BE2C (cell line): ENCODE results near the gene RAI1.

Experiments
- DNase-seq: peaks from one replicate; pipeline ENCODE4 v3.0.0-alpha.2; 2020
- H3K27me3 ChIP-seq: fragments of 250-450 bp; sonication (Bioruptor Pico); 2 replicates; pipeline ENCODE4 v1.5.1; 2020; ENCODE audit warnings: mild to moderate bottlenecking
- H3K36me3 ChIP-seq: fragments of 250-450 bp; sonication (Bioruptor Pico); 2 replicates; pipeline ENCODE4 v1.5.1; 2020; ENCODE audit warnings: mild to moderate bottlenecking
- H3K4me1 ChIP-seq: fragments of 250-450 bp; sonication (Bioruptor Pico); 2 replicates; pipeline ENCODE4 v1.5.1; 2020
- H3K4me3 ChIP-seq: 2 replicates; pipeline ENCODE4 v1.5.1; 2011; ENCODE audit warnings: low read depth, low read length
- H3K9me3 ChIP-seq: fragments of 250-450 bp; sonication (Bioruptor Pico); 2 replicates; pipeline ENCODE4 v1.5.1; 2020
- TF ChIP-seq, protein P1 (sequence below): IDR thresholded peaks from 2 replicates; pipeline ENCODE4 v1.5.1; 2012; ENCODE audit warnings: mild to moderate bottlenecking, low read depth, low read length

Gene RAI1

DNA sequence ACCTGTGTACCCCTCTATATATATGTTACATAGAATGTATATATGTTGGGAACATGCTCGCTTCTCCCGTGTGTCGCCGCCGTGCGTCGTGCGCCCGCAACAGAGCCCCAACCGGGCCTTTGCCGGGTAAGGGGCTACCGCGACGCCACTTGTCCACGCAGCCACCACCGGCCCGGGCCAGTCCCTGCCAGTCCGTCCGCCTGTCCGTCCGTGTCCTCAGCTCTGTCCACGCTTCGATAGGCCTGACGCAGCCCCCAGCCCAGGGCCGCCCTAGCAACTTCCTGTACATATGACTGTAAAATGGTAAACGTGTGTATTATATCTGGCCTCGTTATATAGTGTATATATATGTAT is 129.6 kb downstream of the RAI1 start:
- Histone ChIP-seq H3K36me3 (peaks cover 42% of the 10 kb centered on the region), H3K4me3 (no peak overlapping the region)

DNA sequence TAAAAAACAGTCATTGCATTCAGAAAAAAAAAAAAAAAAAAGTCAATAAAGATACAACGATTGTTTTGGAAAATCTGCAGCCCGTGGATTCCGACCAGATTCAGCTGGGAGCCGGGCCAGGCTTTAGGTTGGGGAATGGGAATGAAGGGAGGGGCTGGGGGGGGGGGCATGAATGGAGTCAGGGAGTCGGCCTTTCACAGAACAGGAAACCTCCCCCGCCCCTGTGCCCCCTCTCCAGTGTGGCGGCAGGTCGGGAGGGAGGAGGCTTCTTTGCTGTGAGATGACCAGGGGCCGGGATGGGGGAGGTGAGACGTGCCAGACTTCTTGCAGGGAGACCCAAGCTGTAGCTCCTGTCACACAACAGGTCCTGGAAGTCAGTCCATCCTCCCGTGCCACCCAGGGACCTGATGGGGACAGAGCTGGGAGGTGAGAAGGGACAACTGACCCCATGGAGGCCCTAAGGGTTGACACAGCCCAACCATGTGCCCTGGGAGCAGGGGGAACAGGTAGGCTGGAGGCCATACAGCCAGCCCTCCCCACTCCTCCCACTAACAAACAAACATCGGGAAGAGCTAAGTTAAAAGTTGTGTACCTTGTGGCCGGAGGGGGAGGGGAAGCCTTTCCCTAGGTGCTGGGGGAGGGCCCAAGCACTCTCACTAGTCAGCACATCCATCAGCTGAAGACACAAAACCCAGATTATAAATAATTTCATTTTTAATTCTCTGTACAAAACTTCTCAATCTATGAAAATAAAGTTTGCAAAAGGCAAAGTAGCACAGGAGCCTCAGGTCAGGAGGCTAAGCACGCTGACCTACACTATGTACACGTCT is 130.3 kb downstream of the RAI1 start:
- H3K27me3 ChIP-seq: no peaks in the 10 kb centered on the region
- H3K4me1 ChIP-seq: peaks cover 14% of the 10 kb centered on the region
- no peaks in the 10 kb centered on the region for H3K9me3 ChIP-seq
- peaks cover 47% of the 10 kb centered on the region for H3K36me3 ChIP-seq
- TF ChIP-seq, protein P1, sequence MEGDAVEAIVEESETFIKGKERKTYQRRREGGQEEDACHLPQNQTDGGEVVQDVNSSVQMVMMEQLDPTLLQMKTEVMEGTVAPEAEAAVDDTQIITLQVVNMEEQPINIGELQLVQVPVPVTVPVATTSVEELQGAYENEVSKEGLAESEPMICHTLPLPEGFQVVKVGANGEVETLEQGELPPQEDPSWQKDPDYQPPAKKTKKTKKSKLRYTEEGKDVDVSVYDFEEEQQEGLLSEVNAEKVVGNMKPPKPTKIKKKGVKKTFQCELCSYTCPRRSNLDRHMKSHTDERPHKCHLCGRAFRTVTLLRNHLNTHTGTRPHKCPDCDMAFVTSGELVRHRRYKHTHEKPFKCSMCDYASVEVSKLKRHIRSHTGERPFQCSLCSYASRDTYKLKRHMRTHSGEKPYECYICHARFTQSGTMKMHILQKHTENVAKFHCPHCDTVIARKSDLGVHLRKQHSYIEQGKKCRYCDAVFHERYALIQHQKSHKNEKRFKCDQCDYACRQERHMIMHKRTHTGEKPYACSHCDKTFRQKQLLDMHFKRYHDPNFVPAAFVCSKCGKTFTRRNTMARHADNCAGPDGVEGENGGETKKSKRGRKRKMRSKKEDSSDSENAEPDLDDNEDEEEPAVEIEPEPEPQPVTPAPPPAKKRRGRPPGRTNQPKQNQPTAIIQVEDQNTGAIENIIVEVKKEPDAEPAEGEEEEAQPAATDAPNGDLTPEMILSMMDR: no peak
- no peak for DNase-seq
- no peak overlapping the region for H3K4me3 ChIP-seq

More for the DNA sequence above, 129.6 kb downstream of the RAI1 start:
- DNase-seq: no peak
- Histone ChIP-seq H3K27me3 (no peaks in the 10 kb centered on the region), H3K9me3 (no peaks in the 10 kb centered on the region), H3K4me1 (peaks cover 14% of the 10 kb centered on the region)
- TF ChIP-seq, protein P1: no peak

DNA sequence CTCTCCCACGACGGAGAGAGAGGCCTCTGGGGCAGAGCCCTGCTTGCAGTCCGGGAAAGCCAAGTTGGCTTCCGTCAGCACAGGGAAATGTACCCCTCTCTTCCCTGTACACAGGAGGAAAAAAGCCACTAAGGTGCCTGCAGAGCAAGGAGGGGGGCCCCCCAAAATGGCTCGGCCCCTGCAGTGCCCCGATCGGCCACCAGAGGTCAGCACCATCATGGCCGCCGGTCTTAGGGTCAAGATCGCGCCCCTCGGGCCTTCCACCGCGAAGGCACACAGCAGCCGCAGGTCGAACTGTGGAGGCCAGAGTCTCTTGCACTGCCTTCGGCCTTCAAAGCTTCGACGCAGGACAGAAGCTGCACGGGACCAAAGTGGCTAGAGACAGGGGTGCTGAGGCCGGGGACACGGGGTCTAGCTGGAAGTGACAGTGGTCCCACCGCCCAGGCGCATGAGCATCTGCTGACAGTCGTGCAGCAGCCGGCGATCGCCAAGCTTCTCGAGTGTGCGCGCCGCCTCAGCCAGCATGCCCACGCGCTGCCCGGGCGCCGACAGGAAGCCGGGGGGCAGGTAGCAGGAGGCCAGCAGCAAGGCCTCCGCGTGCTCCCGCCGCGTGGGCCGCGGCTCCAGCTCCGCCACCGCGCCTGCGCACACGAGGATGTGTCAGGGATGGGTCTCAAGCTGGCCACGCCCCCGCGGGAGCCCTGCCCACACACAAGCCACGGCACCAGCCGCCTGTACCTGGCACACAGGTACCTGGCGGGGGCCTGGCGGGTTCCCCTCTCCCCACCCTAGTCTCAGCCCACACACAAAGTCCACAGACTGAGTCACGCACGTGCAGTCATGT is 131.2 kb downstream of the RAI1 start:
- H3K36me3 ChIP-seq: peaks cover 55% of the 10 kb centered on the region
- H3K4me3 ChIP-seq: no peak overlapping the region
- TF ChIP-seq, protein P1: peak; percentile 74
- no peaks in the 10 kb centered on the region for H3K9me3 ChIP-seq
- DNase-seq: peak; percentile 56
- H3K4me1 ChIP-seq: peaks cover 14% of the 10 kb centered on the region
- no peaks in the 10 kb centered on the region for H3K27me3 ChIP-seq

DNA sequence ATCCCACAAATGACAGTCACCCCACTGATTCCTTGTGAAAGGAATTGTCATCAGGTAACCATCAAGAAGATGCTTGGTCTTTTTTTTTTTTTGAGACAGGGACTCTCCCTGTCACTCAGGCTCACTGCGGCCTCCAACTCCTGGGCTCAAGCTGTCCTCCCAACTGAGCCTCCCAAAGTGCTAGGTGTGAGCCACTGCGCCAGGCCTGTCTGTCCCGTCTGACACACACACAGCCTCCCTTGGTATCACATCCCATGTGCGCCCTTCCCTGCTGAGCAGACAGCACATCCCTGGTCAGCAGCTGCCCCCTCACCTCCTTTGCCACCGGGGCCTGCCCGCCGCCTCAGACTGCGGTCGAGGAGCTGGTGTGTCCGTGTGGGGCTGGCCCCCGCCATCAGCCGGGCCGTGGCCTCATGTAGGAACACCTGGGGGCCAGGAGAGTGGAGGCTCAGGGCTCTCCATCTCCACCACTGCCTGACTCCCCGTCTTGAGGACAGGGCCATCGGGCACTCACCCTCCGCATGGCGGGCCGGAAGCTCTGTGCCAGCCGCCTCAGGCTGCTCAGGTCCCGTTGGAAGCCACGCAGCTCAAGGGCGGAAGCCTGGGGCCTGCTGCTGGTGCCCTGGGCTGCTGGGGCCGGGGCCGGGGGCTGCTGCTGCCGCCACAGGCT is 131.9 kb downstream of the RAI1 start:
- Histone ChIP-seq H3K4me1 (peaks cover 15% of the 10 kb centered on the region), H3K36me3 (peaks cover 59% of the 10 kb centered on the region), H3K4me3 (no peak overlapping the region), H3K9me3 (no peaks in the 10 kb centered on the region), H3K27me3 (no peaks in the 10 kb centered on the region)
- TF ChIP-seq, protein P1: no peak
- DNase-seq: no peak

DNA sequence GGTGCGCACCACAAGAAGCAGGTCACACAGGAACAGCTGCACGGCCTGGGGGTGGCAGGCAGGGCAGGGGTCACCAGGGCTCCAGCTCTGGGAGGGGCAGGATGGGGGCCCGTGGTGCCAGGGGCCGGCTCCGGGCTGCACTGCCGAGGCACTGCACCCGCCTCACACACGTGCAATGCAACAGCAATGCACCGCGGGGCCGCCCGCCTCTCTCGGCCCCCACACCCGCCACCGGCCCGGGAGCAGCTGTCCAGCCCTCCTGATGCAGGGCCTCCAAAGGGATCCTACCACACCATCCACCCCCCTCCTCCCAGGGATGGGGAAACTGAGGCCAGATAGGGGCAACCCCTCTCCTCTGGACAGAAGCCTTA is 132.5 kb downstream of the RAI1 start:
- Histone ChIP-seq H3K9me3 (no peaks in the 10 kb centered on the region), H3K36me3 (peaks cover 64% of the 10 kb centered on the region), H3K27me3 (no peaks in the 10 kb centered on the region), H3K4me1 (peaks cover 20% of the 10 kb centered on the region), H3K4me3 (no peak overlapping the region)
- TF ChIP-seq, protein P1: no peak
- no peak for DNase-seq
